Progenitor cell of endocrine pancreas (in vitro differentiated cells): Measurements from ENCODE around the gene RSF1. TPM values are rescaled to one million over a fixed set of nuclear protein-coding genes. Genes with fewer than 3 reads are reported as not detected.

Source experiments
- DNase-seq: peaks from one replicate; pipeline ENCODE4 v3.0.0; 2021; ENCODE audit warnings: low spot score; ENCODE audit not compliant: unreplicated experiment
- H3K27ac Mint-ChIP-seq: 2 replicates; pipeline ENCODE4 v1.8.0; 2021; ENCODE audit warnings: mild to moderate bottlenecking, moderate library complexity, mixed read lengths
- H3K27me3 Mint-ChIP-seq: 2 replicates; pipeline ENCODE4 v1.8.0; 2021; ENCODE audit warnings: mixed read lengths
- H3K36me3 Mint-ChIP-seq: 2 replicates; pipeline ENCODE4 v1.8.0; 2022; ENCODE audit warnings: mixed read lengths; ENCODE audit not compliant: insufficient read depth
- H3K4me1 Mint-ChIP-seq: 2 replicates; pipeline ENCODE4 v1.8.0; 2021; ENCODE audit warnings: low read depth, mixed read lengths
- H3K4me3 Mint-ChIP-seq: 2 replicates; pipeline ENCODE4 v1.8.0; 2021; ENCODE audit warnings: low read depth, mild to moderate bottlenecking, moderate library complexity, mixed read lengths
- H3K9me3 Mint-ChIP-seq: 2 replicates; pipeline ENCODE4 v1.8.0; 2021; ENCODE audit warnings: low read depth, mixed read lengths
- total RNA-seq: library from RNA; stranded (reverse); gene quantifications from 2 replicates; pipeline ENCODE4 v1.2.1, GENCODE V29; 2021
- TF ChIP-seq, protein P1 (sequence below): fragments of 200-600 bp; sonication (generic); IDR thresholded peaks from one replicate; pipeline ENCODE4 v1.5.0; 2021; ENCODE audit warnings: antibody characterized with exemption, mild to moderate bottlenecking; ENCODE audit not compliant: unreplicated experiment

The RSF1 gene
- total RNA-seq, 1 donor from 2014 or later: 88.0 TPM

DNA sequence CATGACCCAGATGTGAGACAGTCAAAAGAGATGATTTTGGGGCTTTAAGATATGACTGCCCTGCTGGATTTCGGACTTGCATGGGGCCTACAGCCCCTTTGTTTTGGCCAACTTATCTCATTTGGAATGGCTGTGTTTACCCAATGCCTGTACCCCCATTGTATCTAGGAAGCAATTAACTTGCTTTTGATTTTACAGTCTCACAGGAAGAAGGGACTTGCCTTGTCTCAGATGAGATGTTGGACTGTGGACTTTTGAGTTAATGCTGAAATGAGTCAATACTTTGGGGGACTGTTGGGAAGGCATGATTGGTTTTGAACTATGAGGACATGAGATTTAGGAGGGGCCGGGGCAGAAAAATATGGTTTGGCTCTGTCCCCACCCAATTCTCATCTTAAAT, 88.4 kb downstream of the RSF1 start:
- Mint-ChIP-seq H3K4me3 (no peak overlapping the region), H3K9me3 (peaks cover 20% of the 10 kb centered on the region), H3K36me3 (peaks cover 46% of the 10 kb centered on the region), H3K27ac (no peak overlapping the region), H3K27me3 (no peaks in the 10 kb centered on the region), H3K4me1 (peaks cover 4% of the 10 kb centered on the region)
- DNase-seq: no peak
- TF ChIP-seq, protein P1, sequence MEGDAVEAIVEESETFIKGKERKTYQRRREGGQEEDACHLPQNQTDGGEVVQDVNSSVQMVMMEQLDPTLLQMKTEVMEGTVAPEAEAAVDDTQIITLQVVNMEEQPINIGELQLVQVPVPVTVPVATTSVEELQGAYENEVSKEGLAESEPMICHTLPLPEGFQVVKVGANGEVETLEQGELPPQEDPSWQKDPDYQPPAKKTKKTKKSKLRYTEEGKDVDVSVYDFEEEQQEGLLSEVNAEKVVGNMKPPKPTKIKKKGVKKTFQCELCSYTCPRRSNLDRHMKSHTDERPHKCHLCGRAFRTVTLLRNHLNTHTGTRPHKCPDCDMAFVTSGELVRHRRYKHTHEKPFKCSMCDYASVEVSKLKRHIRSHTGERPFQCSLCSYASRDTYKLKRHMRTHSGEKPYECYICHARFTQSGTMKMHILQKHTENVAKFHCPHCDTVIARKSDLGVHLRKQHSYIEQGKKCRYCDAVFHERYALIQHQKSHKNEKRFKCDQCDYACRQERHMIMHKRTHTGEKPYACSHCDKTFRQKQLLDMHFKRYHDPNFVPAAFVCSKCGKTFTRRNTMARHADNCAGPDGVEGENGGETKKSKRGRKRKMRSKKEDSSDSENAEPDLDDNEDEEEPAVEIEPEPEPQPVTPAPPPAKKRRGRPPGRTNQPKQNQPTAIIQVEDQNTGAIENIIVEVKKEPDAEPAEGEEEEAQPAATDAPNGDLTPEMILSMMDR: no peak

DNA sequence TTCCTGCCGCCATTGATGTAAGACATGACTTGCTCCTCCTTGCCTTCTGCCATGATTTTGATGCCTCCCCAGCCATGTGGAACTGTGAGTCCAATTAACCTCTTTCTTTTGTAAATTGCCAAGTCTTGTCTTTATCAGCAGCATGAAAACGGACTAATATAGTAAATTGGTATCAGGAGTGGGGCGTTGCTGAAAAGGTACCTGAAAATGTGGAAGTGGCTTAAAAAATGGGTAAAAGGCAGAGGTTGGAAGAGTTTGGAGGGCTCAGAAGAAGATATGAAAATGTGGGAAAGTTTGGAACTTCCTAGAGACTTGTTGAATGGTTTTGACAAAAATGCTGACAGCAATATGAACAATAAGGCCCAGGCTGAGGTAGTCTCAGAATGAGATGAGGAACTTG, 89.7 kb downstream of the RSF1 start:
- Mint-ChIP-seq H3K27ac (no peak overlapping the region), H3K27me3 (no peaks in the 10 kb centered on the region), H3K9me3 (peaks cover 17% of the 10 kb centered on the region), H3K4me3 (no peak overlapping the region), H3K4me1 (peaks cover 4% of the 10 kb centered on the region), H3K36me3 (peaks cover 38% of the 10 kb centered on the region)
- TF ChIP-seq, protein P1: no peak
- DNase-seq: no peak

DNA sequence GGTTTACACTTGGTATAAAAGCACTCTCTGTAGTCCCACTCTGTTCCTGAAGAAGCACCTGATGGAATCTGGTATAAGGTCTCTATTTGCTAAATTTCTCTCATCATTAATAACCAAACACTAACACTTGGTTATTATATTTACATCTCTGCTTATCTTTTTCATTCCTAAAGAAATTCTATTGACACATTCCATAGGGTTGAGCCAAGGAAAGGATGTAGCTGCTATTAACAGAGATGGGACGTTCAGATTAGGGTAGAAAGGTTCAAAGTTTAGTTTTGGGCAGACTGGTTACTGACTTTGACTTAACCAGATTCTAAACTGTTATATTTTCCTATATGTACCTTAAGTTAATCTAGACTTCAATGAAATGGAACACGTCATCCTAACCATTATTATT, 91.5 kb downstream of the RSF1 start:
- H3K27ac Mint-ChIP-seq: no peak overlapping the region
- TF ChIP-seq, protein P1: no peak
- no peak overlapping the region for H3K4me3 Mint-ChIP-seq

DNA sequence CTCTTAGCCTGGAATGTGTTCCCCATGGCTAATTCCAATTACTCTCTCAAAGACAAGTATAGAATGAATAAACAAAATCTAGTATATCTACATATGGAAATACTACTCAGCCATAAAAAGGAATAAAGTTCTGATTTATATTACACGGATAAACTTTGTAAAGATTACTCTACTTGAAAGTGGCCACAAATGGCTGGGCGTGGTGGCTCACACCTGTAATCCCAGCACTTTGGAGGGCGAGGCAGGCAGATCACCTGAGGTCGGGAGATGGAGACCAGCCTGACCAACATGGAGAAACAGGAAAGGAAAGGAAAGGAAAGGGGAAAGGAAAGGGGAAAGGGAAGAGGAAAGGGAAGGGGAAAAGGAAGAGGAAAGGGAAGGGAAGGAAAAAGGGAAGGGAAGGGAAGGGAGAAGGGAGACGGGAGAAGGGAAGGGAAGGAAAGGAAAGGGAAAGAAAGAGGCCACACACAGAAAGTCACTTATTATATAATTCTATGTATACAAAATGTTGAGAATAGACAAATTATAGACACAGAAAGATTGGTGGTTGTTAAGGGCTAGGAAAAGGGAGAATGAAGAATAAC, 92.2 kb downstream of the RSF1 start:
- peaks cover 4% of the 10 kb centered on the region for H3K4me1 Mint-ChIP-seq
- H3K9me3 Mint-ChIP-seq: peaks cover 17% of the 10 kb centered on the region
- no peak for DNase-seq
- TF ChIP-seq, protein P1: no peak
- no peaks in the 10 kb centered on the region for H3K27me3 Mint-ChIP-seq
- no peak overlapping the region for H3K4me3 Mint-ChIP-seq
- peaks cover 33% of the 10 kb centered on the region for H3K36me3 Mint-ChIP-seq
- H3K27ac Mint-ChIP-seq: peak overlapping the region; percentile 27

More for the DNA sequence above, 91.5 kb downstream of the RSF1 start:
- Mint-ChIP-seq H3K4me1 (peaks cover 4% of the 10 kb centered on the region), H3K9me3 (peaks cover 17% of the 10 kb centered on the region), H3K36me3 (peaks cover 34% of the 10 kb centered on the region), H3K27me3 (no peaks in the 10 kb centered on the region)
- DNase-seq: no peak

DNA sequence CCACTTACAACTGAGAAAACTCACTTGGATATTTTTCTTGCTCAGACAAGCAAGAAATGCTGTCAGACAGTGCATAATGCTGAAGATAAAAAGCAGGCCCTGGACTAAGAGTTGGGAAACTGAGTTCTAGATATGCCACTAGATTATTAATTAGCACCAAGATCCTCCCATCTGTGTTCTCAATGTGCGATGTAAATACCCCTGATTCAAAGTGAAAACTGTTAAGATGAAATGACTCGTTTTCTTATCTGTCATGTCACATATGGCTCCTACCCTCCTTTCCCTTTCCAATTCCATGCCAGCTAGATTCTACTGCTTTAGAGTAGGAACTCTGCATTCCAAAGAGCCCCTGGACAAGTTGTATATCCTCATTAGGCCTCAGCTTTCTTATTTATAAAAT, 94.0 kb downstream of the RSF1 start:
- H3K27ac Mint-ChIP-seq: no peak overlapping the region

More for the DNA sequence above, 94.0 kb downstream of the RSF1 start:
- DNase-seq: no peak
- Mint-ChIP-seq H3K9me3 (peaks cover 10% of the 10 kb centered on the region), H3K4me1 (peaks cover 4% of the 10 kb centered on the region), H3K4me3 (no peak overlapping the region), H3K36me3 (peaks cover 25% of the 10 kb centered on the region), H3K27me3 (no peaks in the 10 kb centered on the region)
- TF ChIP-seq, protein P1: no peak
